PC-9 (cell line): ENCODE measurements around the gene KLRG1.
A peak's percentile ranks its signal among the peaks of the same experiment; 100 is the strongest.

Experiments used
- EZH2 ChIP-seq: fragments of 200-600 bp; sonication (generic); IDR thresholded peaks from 2 replicates; pipeline ENCODE4 v1.8.0; 2017; ENCODE audit warnings: antibody characterized with exemption, low read depth
- TF ChIP-seq, protein P1 (sequence below): fragments of 200-600 bp; sonication (generic); conservative IDR thresholded peaks from 2 replicates; pipeline ENCODE4 v1.6.1; 2017; ENCODE audit warnings: mixed run types, antibody characterized with exemption, mild to moderate bottlenecking, moderate library complexity

DNA sequence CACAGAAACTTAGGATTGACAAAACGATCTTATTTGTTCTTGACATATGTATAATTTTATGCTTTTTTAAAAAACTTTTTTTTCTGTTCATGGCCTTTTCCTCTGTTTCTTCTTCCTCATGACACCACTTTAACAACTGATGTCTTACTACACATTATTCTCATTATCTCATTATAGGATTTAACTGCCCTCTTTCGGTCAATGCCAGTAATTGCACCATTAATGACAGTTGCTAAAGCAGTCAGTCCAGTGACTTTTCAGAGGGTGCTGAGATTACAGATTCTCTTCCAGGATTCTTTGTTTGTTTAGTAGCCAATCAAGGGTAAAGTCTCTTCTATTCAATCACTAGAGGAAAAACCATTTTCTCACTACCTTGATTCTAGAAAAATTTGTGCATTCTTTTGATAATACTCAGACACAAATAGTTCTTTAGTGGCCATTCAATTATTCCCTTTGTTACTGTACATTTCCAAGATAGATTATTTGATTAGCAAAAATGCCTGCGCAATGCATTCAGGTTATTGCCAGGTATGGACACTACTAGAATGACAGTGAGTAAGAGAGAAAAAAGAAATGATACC is 50.1 kb downstream of the KLRG1 start:
- TF ChIP-seq, protein P1, sequence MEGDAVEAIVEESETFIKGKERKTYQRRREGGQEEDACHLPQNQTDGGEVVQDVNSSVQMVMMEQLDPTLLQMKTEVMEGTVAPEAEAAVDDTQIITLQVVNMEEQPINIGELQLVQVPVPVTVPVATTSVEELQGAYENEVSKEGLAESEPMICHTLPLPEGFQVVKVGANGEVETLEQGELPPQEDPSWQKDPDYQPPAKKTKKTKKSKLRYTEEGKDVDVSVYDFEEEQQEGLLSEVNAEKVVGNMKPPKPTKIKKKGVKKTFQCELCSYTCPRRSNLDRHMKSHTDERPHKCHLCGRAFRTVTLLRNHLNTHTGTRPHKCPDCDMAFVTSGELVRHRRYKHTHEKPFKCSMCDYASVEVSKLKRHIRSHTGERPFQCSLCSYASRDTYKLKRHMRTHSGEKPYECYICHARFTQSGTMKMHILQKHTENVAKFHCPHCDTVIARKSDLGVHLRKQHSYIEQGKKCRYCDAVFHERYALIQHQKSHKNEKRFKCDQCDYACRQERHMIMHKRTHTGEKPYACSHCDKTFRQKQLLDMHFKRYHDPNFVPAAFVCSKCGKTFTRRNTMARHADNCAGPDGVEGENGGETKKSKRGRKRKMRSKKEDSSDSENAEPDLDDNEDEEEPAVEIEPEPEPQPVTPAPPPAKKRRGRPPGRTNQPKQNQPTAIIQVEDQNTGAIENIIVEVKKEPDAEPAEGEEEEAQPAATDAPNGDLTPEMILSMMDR = peak; percentile 85
- TF ChIP-seq EZH2 = no peak
